NCI-H2107 treated with DMSO at 0.1 percent for 48 hours (cell line): ENCODE results near the gene POC5.
"Not testable (repeated sequence)": the region's sequence is repeated elsewhere in the genome, so short reads cannot be mapped to it uniquely, and the experiment has no call there.

ENCODE experiments used
- DNase-seq: peaks from one replicate; lab custom pipeline; 2025; ENCODE audit not compliant: unreplicated experiment; lab: John Stamatoyannopoulos, UW

The POC5 gene

DNA sequence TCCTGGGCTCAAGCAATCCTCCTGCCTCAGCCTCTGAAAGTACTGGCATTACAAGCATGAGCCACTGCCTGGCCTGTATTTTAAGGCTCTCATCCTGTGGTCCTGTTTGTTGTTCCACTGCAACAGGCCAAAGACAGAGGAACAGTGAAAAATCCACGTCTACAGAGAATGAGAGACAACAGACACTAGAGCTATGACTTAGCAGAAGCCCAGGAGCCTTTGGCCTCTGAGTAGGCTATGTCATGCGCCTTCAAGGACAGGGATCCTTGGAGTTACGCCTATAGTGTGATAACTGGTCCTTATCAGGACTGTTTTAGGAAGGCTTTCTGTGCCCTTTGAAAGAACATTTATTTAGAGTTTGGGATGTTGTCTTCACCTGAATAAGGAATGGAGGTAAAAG is 10.5 kb downstream of the POC5 start:
- DNase-seq = no peak

DNA sequence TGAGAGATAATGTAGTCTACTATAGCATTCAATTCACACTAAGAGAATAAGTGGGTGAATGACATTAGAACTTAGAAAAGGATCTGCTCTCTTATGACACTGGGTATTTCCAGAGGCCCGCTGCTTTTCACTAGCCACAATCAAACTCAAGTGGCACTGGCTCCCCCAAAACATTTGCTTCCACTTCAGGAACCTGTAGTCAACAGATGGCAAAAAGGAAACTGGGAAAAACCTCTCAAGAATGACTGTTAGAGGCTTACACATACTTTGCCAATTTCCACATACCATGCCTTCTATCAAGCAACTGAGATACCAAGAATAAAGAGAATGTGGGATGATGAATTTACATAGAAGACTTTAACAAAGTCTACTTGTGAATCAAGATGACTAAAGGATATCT is 11.2 kb downstream of the POC5 start:
- no peak for DNase-seq

DNA sequence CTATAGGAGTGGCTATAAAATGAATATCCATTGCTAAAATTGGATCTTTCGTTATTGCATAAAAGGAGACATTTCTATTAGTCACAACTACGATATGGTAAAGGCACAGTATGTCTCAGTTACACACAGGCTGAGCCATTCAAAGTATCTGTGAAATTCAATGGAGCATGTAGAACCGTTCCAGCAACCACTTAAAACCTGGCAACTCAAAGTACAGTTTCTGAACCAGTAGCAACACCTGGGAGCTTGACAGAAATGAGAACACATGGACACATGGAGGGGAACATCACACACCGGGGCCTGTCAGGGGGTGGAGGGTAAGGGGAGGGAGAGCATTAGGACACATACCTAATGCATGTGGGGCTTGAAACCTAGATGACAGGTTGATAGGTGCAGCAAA is 15.4 kb downstream of the POC5 start:
- no peak for DNase-seq

DNA sequence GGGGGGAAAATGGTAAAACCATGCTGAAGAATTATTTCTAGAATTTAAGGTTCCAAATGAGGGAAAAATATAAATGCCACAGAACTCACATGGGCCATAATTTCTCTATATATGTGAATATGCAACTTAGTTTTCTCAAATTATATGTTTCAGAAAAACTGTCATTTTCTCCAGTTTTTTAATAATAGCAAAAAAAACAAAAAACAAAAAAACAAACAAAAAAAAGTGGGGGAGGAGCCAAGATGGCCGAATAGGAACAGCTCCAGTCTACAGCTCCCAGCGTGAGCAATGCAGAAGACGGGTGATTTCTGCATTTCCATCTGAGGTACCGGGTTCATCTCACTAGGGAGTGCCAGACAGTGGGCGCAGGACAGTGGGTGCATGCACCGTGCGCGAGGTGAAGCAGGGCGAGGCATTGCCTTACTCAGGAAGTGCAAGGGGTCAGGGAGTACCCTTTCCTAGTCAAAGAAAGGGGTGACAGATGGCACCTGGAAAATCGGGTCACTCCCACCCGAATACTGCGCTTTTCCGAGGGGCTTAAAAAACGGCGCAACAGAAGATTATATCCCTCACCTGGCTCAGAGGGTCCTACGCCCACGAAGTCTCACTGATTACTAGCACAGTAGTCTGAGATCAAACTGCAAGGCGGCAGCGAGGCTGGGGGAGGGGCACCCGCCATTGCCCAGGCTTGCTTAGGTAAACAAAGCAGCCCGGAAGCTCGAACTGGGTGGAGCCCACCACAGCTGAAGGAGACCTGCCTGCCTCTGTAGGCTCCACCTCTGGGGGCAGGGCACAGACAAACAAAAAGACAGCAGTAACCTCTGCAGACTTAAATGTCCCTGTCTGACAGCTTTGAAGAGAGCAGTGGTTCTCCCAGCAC is 21.5 kb downstream of the POC5 start:
- DNase-seq = not testable (repeated sequence)

DNA sequence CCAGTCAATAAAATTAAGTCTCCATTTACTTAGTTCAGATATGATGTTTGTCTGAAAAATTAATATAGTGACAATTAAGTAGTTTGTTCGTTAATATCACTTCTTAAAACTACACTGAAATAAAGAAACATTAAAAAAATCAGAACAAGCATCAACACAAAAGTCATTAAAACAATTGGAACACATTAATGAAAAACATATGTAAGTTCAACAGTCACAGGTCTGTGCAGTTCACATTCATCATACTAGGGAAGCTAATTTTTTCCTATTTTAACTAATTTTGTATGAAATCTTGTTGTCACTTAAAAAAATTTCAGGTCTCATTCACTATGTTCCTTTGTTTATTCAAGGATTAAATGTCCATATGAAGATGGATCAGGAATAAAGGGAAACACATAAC is 22.5 kb downstream of the POC5 start:
- DNase-seq = no peak

DNA sequence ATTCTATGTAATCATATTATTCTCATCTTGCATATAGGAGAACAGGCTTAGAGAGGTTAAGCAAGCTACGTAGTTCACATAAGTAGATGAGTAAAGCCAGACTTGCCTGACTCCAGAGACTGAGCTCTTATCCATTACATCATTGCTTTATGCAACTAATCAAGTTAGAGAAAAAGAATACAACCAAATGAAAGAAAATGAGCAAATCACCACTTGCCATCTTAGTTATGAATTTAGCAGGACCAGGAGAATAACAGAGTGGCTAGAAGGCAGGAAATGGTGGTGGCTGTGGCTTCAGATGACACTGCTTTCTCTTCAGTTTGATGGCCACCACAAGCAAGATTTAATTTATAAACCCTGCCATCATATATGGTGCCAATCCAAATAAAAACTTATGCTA is 26.6 kb downstream of the POC5 start:
- no peak for DNase-seq

DNA sequence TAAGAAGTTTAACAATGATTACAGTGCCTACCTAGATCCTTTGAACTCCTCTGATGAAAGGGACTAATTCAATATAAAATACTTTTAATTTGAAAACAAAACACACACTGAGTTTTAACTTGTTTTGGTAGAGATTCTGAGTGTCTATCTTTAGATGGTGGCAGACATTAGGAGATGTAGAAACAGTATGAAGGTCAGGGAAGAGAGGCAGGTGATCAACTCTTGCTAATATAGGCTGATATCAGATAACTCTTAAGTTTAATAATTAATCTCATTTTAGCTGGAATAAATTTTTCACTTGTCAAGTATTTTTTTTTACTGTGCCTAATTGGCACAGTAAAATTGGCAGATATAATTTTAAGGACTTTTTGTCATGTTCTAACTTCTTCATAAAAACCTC is 30.8 kb downstream of the POC5 start:
- no peak for DNase-seq

DNA sequence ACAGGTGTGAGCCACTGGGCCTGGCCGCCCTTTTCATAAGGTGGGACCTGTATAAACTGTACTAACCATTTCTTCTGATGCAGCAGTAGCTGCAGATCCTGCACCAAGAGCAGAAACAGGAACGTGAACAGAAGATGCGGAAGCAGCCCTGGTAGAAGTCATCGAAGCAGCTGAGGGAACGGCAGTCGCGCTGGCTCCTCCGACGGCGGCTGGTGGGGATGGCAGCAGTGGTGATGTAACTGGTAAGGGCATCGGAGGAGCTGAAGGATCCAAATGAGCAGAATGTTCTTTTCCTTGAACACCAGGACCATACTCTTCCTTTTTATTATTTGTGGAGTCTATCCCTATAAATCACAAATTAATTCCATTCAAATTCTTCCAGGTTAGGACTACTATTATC is 32.1 kb downstream of the POC5 start:
- no peak for DNase-seq

DNA sequence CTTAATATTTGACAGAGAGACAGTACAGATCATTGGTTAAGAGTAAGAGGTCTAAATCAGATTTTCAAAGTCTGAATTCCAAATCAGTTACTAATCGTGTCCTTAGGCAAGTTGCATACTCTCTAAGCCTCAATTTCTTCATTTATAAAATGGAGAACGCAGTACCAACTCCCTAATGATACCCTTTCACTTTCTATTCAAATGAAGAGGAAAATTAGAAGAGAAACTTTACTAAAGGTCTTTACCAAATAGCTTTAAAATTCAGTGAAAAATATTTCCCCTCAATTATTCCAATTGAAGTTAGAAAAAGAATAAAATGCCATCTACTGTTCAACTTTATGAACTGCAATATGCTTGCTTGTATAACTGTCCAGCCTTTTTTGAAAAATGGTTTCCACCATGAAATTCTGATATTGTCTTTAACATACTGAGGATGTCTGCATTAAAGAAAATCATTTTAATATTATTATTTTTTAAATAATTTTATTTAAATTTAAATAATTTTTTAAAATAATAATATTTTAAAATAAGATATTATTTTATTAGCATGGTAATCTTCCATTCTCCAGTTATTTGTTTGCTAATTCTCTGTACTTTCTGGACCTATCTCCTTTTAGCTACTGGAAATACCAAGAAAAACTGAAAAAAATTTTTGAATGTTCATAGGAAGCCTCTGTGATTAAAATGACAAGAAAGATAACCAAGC is 36.0 kb downstream of the POC5 start:
- peak; percentile 27 for DNase-seq

DNA sequence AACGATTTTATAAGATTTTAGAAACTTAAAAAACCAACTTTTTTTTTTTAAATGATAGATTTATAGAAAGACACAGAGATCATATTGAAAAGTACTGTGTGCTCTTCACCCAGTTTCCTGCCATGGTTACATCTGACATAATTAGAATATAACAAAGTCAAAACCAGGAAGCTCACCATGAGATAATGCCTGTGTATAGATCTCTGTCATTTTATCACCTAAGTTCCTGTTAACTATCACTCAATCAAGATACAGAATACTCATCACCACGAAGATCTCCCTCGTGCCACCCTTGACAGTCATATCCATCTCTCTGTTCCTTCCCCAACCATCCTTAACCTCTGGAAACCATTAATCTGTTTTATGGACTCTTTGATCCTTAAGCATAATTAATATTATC is 39.1 kb downstream of the POC5 start:
- no peak for DNase-seq

DNA sequence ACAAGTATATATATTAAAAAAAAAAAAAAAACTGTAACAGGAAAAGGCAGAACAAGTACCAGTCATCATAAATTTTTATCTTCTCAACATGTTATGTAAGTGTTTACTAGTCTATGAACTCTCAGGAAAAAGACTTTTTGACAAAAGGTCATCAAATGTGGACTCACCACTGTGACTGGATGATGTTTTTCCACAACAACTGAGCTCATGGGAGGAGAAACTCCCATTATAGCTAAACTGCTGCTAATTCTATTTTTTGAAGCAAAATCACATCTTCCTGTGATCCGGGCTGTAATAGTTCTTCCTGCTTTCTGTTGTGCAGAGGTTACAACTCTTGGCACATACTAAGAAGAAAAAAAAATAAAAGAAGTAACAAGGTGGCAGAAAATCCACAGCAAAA is 39.6 kb downstream of the POC5 start:
- no peak for DNase-seq

DNA sequence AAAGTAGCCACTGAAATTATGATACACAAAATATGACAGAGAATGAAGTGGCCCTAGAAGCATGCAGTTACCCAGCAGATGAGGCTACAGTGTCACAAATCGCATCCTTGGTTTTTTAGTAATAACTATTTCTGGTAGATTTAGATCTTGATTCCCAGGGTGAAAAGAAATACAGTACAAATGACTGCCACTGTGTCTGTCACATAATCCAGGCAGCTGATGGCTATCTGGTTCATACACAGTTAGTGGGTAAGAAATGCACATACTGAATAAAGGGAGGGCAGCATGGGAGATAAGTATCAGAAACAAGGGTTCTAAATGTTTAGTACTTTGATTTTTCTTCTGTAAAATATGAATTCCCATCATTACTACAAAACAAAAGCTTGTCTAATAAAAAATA is 41.5 kb downstream of the POC5 start:
- DNase-seq = no peak

DNA sequence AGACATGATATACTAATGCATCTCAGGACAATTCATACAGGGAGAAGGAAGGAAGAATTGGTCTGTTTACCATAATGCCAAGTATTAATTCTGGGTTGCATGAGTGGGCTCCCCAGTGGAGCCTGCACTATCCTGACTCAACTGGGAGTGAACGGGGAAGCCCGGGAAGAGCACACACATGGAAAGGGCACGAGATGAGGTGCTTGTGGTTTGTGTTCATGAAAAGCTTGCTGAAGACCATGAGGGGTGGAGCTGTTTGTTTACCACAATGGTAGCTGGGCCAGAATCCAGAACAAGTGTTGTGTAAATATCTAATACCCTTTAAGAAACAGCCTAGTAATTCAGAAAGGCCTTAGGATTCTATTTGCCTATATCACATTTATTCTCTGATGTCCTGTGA is 44.6 kb downstream of the POC5 start:
- DNase-seq = no peak

DNA sequence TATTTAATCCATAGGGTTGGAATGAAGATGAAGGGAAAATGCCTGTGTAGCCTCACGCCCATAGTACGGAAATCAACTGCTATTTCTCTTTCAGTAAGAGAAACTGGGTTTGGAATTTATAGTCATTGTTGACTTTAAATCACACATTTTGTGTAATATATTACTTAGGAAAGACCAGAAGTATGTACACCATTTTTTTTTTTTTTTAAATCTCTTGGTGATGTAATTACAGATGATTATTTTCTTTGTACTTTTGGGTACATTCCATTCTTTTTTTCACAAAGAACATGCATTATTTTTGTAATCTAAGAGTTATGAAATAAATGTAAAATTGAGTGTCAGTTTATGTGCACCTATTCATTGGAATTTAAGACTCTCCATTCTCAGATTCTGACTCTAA is 45.7 kb downstream of the POC5 start:
- no peak for DNase-seq

DNA sequence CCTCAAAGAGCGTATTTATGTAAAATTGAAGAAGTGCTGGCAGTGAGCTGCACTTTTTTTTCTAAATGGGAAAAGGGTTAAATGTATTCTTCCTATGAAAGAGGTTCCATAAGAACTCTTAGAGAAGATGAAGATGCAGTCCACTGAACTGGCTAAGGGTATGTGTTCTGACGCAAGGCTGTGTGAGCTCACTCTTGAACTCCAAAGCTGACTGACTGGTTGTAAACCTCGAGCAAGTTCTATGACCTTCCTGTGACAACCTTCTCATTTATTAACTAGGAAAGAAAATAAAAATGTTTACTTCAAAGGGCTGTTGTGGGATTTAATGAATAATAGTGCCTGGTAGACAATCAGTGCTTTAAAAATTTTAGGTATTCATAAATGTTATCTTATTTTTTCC is 46.7 kb downstream of the POC5 start:
- DNase-seq = no peak

DNA sequence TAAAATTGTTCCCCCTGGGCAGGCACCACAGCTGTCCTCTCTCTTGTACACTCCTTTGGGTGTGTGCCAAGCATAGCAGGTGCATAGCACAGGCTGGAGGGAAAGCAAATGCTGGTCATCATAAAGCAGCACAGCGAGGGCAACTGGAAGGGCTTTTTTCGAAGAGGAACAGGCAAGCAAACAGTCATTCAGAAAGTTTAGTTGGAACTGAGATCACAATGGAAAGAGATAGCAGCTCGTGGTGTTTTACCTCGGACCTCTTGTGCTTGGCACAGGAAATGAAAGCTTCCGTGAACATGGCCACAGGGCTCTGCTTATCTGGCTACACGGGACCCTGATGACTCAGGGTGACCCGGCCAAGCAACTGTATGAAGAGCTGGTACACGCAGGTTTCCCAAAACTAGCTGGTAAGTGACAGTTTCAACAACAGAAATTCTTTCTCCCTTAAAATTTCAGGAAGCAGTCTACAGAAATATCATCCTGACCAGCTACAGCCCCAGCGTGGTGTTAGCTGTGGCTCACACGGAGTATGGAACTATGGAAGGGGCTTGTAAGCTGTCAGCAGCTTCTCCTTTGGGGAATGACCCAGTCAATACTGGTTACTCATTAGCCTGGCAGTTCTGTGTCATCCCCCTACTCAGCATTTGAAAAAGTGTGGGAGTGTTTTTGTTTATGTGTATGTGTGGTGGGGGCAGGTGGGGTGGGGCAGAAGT is 48.1 kb downstream of the POC5 start:
- DNase-seq = no peak

DNA sequence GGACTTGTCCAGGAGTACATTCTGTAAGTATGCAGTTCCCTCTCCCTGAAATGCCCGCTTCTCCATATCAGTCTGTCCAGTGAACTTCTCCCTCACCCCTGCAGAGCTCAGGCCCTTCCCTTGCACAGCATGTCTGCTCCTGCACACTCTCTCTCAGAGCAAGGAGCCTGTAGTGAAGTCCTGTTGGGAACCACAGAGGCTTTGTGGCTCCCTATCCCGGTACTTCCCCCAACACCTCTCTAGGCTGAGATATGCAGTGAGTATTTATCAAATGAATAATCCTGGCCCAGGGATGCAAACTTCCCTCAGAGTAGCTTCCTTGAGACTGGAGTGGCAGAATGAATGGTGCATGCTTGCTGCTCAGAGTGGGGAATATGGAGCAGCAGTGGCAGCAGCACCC is 48.8 kb downstream of the POC5 start:
- no peak for DNase-seq

DNA sequence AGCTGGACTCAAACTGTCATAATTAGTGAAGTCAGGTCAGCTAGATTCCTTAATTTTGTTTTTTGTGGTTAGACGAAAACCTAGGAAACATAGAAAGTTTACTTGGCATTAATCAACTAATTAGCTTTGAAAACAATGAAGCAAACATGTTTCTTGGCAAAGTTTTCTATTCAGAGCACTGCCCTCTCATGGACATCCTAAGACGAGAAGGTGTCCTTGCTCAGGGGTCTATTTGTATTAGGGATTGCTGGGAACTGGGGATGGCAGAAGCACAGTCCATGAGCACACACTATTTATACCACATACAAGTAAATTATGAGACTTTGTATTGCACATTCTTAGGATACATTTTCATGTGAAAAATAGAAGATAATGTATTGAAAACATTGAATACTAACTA is 49.7 kb downstream of the POC5 start:
- no peak for DNase-seq

DNA sequence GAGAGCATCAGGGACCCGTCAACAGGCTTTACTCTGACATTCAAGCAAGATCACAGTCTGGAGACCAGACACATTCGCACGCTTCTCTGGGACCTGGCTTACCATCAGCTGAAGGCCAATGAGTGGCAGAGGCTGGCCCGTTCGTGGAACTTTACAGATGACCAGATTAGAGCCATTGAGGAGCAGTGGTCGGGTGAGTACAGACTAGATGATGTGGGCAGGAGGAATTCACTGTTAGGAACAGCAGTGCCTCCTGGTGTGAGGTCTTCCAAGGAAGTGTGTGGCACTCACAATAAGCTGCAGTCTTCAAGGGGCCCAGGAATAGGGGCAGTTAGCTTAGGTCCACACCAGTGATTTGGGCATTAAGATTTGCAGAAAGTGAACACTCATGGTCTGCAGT is 50.4 kb downstream of the POC5 start:
- DNase-seq = no peak

DNA sequence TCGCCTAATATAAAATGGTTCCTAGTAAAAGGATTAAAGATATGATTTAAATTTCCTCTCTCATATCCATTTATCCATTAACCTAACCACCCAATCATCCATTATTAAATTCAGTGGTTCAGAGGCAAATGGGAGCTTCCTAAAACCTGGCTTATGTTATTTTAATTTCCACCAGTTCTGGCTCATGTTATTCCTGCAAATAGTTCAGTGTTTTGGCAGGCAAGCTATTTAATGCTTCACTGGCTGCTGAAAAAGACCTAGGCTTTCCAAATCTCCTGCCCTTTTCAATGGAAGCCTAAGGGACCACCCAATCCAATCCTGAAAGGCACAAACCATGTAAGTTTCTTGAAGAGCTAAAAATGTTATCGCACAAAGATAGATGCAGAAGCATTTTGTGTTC is 52.3 kb downstream of the POC5 start:
- no peak for DNase-seq

DNA sequence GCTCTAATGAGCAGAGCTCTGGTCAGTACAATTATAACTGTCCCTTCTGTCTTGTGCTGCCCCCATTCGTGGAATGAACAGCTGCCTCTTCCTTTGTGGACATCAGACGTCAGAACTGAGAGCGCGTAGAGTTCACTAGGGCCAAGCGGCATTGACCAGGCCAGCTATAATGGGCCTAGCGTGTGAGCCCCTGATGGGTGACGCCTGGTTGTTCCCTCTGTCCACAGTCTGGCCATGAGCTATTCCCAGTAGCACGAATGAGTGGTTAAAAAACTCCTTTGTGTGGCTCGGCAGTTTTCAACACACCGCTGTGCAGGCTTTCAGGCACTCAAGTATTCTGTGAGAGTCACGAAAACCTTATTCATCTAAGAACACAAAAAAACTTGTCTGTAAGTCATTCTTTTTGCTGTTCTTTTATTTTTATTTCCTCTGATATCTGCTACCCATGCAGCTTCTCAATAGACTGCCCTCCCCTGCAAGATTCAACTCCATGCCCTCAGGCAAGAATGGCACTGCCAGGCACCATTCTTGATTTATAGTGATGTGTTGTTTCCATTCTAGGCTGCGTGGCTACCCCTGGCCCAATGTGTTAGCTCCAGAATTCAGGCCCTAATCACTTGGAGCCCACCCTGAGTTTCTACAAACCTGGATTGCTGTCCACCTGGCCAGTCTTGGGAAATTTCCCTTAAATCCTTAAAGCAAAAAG is 53.5 kb downstream of the POC5 start:
- no peak for DNase-seq
